ENCODE measurements around the gene COX4I1. TPM values are rescaled to one million over a fixed set of nuclear protein-coding genes. Genes with fewer than 3 reads are reported as not detected.
A peak's percentile ranks its signal among the peaks of the same experiment; 100 is the strongest.

Gene COX4I1
- total RNA-seq, 1 experiment from 2014 or later: 304 TPM

DNA sequence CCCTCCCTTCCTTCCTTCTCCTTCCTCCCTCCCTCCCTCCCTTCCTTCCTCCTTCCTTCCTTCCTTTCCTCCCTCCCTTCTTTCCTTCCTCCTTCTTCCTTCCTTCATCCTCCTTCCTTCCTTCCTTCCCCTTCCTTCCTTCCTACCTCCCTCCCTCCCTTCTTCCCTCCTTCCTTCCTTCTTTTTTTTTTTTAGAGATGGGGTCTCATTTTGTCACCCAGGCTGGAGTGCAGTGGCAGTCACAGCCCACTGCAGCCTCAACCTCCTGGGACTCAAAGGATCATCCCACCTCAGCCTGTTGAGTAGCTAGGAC lies 44.6 kb downstream of the COX4I1 start:
- Histone ChIP-seq H3K27me3 (no peaks in the 10 kb centered on the region), H3K36me3 (no peaks in the 10 kb centered on the region), H3K9me3 (replicated peaks) (no peaks in the 10 kb centered on the region), H3K4me3 (no peak overlapping the region), H3K27ac (no peak overlapping the region), H3K4me1 (no peaks in the 10 kb centered on the region)
- no peak for DNase-seq

- no peaks in the 10 kb centered on the region for H3K27me3 ChIP-seq
- H3K36me3 ChIP-seq: no peaks in the 10 kb centered on the region
- no peaks in the 10 kb centered on the region for H3K4me1 ChIP-seq
- no peak for DNase-seq
- H3K4me3 ChIP-seq: no peak overlapping the region
- no peak overlapping the region for H3K27ac ChIP-seq
- no peaks in the 10 kb centered on the region for H3K9me3 ChIP-seq (replicated peaks)
These were observed 45.3 kb downstream of the COX4I1 start for GRCh38 chr16:85844786-85845185.

GRCh38 chr16:85845266-85845665 lies 45.8 kb downstream of the COX4I1 start:
- no peaks in the 10 kb centered on the region for H3K9me3 ChIP-seq (replicated peaks)
- H3K27ac ChIP-seq: no peak overlapping the region
- H3K4me3 ChIP-seq: no peak overlapping the region
- no peaks in the 10 kb centered on the region for H3K36me3 ChIP-seq
- no peak for DNase-seq
- no peaks in the 10 kb centered on the region for H3K27me3 ChIP-seq
- H3K4me1 ChIP-seq: no peaks in the 10 kb centered on the region

DNA sequence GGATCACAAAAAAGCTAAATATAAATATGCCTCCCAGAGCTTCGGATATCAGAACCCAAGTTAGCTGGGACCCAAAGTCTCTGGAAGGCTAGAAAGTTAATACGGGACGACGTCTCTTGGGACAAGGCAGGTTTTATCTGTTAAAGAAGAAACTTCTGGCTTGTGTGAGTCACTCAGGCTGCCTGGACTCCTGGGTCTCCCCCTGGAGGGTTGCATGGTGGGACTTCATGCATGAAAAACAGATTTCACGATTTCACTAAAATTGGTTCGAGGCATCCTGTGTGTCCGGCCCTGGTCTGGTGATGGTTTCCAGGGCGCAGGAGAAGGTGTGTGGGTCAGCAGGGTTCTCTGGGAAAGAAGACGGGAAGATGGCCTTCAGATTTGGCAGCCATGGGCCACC lies 47.0 kb downstream of the COX4I1 start:
- Histone ChIP-seq H3K27me3 (no peaks in the 10 kb centered on the region), H3K4me1 (no peaks in the 10 kb centered on the region), H3K27ac (no peak overlapping the region), H3K4me3 (no peak overlapping the region), H3K9me3 (replicated peaks) (no peaks in the 10 kb centered on the region), H3K36me3 (no peaks in the 10 kb centered on the region)
- DNase-seq: no peak

- H3K9me3 ChIP-seq (replicated peaks): no peaks in the 10 kb centered on the region
- no peaks in the 10 kb centered on the region for H3K4me1 ChIP-seq
- no peak overlapping the region for H3K4me3 ChIP-seq
- no peak overlapping the region for H3K27ac ChIP-seq
- DNase-seq: no peak
- no peaks in the 10 kb centered on the region for H3K36me3 ChIP-seq
- H3K27me3 ChIP-seq: no peaks in the 10 kb centered on the region
These were observed 47.5 kb downstream of the COX4I1 start for GRCh38 chr16:85847036-85847435.

- Histone ChIP-seq H3K36me3 (no peaks in the 10 kb centered on the region), H3K27me3 (no peaks in the 10 kb centered on the region), H3K4me1 (no peaks in the 10 kb centered on the region), H3K4me3 (no peak overlapping the region), H3K9me3 (replicated peaks) (no peaks in the 10 kb centered on the region), H3K27ac (no peak overlapping the region)
- DNase-seq: no peak
These were observed 48.4 kb downstream of the COX4I1 start for GRCh38 chr16:85847681-85848601.

DNA sequence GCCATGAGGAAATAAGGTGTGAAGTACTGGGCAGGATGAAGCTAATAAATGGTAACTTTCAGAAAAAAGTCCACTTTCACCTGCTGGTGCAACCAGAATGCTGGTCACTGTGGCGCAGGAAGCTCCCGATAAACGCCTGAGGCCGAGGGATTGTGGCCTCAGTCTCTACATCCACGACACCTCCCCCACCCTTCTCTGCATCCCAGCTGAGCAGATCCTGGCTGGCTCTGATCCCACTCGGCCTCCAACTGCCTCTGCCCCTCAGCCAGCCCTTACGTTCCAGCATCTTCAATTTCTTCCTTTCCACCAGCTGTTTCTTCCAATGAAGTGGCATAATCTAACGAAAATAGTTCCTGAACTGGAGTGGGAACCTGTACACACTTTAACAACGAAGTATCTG lies 49.5 kb downstream of the COX4I1 start:
- no peak overlapping the region for H3K27ac ChIP-seq
- no peaks in the 10 kb centered on the region for H3K36me3 ChIP-seq
- no peaks in the 10 kb centered on the region for H3K9me3 ChIP-seq (replicated peaks)
- no peak overlapping the region for H3K4me3 ChIP-seq
- H3K27me3 ChIP-seq: no peaks in the 10 kb centered on the region
- peak in 1 of 2 experiments; percentile 20 for DNase-seq
- no peaks in the 10 kb centered on the region for H3K4me1 ChIP-seq

DNA sequence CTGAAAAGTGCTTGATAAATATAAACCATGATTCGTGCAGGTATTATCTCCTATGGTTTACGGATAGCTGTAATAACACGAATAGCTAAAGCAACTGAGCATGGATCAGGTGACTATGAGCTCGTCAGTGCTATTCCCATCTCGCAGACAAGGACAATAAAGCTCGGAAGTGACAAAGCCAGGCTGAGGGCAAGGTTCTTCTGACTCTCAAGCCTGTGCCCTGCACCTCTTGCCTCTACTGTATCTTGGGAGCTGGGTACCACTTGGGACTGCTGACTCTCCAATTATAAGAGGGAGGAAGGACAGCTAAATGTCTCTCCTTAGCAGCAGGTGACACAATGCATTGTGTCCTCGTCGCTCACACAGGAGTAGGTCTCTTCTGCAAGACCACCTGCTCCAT lies 49.9 kb downstream of the COX4I1 start:
- Histone ChIP-seq H3K27me3 (no peaks in the 10 kb centered on the region), H3K4me1 (no peaks in the 10 kb centered on the region)

GRCh38 chr16:85850344-85850880 lies 50.9 kb downstream of the COX4I1 start:
- no peaks in the 10 kb centered on the region for H3K36me3 ChIP-seq
- no peak overlapping the region for H3K27ac ChIP-seq
- H3K9me3 ChIP-seq (replicated peaks): no peaks in the 10 kb centered on the region
- DNase-seq: no peak
- H3K4me1 ChIP-seq: no peaks in the 10 kb centered on the region
- no peak overlapping the region for H3K4me3 ChIP-seq
- H3K27me3 ChIP-seq: no peaks in the 10 kb centered on the region

More for the DNA sequence above, 49.9 kb downstream of the COX4I1 start:
- no peaks in the 10 kb centered on the region for H3K9me3 ChIP-seq (replicated peaks)
- DNase-seq: no peak
- H3K36me3 ChIP-seq: no peaks in the 10 kb centered on the region
- no peak overlapping the region for H3K4me3 ChIP-seq
- H3K27ac ChIP-seq: no peak overlapping the region

- Histone ChIP-seq H3K4me3 (no peak overlapping the region), H3K4me1 (no peaks in the 10 kb centered on the region), H3K27me3 (no peaks in the 10 kb centered on the region), H3K9me3 (replicated peaks) (no peaks in the 10 kb centered on the region), H3K36me3 (no peaks in the 10 kb centered on the region), H3K27ac (no peak overlapping the region)
- peak in 1 of 2 experiments; percentile 6 for DNase-seq
These were observed 51.7 kb downstream of the COX4I1 start for GRCh38 chr16:85851034-85851785.

- H3K4me1 ChIP-seq: no peaks in the 10 kb centered on the region
These were observed 54.4 kb downstream of the COX4I1 start for GRCh38 chr16:85853547-85854545.

DNA sequence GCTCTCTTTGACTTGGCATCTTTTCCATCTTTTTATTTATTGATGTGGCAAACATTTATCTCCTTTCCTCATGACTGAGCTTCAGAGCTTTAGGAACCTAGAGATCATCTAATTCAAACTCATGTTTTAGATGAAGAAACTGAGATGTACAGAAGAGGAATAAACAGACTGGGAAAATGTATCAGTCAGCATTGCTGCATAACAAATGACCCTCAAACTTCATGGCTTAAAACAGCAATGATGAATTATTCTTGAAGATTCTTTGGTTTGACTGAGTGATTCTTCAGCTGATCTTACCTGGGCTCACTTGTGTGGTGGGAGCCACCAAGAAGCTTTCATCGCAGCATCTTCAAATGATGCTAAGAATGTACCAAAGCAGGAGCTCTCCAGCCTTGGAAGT lies 55.4 kb downstream of the COX4I1 start:
- Histone ChIP-seq H3K4me1 (no peaks in the 10 kb centered on the region), H3K27ac (no peak overlapping the region), H3K27me3 (no peaks in the 10 kb centered on the region), H3K4me3 (no peak overlapping the region), H3K36me3 (no peaks in the 10 kb centered on the region), H3K9me3 (replicated peaks) (no peaks in the 10 kb centered on the region)
- DNase-seq: no peak

More at GRCh38 chr16:85853547-85854545, 54.4 kb downstream of the COX4I1 start:
- H3K4me3 ChIP-seq: no peak overlapping the region
- no peaks in the 10 kb centered on the region for H3K36me3 ChIP-seq
- no peaks in the 10 kb centered on the region for H3K27me3 ChIP-seq
- H3K9me3 ChIP-seq (replicated peaks): no peaks in the 10 kb centered on the region
- no peak overlapping the region for H3K27ac ChIP-seq
- DNase-seq: no peak

GRCh38 chr16:85856079-85856478 lies 56.6 kb downstream of the COX4I1 start:
- no peak for DNase-seq
- Histone ChIP-seq H3K27ac (no peak overlapping the region), H3K4me3 (no peak overlapping the region), H3K4me1 (no peaks in the 10 kb centered on the region), H3K27me3 (no peaks in the 10 kb centered on the region), H3K9me3 (replicated peaks) (no peaks in the 10 kb centered on the region), H3K36me3 (no peaks in the 10 kb centered on the region)

DNA sequence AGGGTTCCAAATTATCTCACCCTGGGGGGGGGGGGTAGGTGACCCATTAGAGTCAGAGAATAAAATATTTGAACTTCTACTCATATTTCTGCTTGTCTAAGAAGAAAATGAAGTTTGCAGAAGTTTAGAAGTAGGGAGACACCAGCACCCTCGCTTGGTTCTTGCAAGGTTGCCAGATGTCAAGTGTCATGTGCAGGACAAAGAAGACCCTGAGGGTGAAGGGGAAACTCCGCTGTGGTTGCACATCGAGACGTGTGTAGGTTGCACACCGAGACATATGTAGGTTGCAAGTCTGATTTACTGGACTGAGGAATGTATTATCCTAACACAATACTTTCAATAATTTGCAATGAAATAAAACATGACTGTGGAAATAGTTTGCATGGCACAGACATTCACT lies 57.1 kb downstream of the COX4I1 start:
- Histone ChIP-seq H3K36me3 (no peaks in the 10 kb centered on the region), H3K27me3 (no peaks in the 10 kb centered on the region), H3K4me1 (no peaks in the 10 kb centered on the region), H3K4me3 (no peak overlapping the region), H3K27ac (no peak overlapping the region), H3K9me3 (replicated peaks) (no peaks in the 10 kb centered on the region)
- DNase-seq: no peak

Data from SJCRH30 (cell line).